Head of caudate nucleus (tissue), 42 donors: Measurements from ENCODE around the gene MEIS2.

ENCODE experiments used
- DNase-seq, 42 donors: peaks; one replicate each; pipeline versions ENCODE4 v3.0.0 to v3.0.0-alpha.2; 2020 to 2021; ENCODE audit warnings: mixed read lengths in 7 of 42
- intact Hi-C: fragments of 100-400 bp; cut with DNase I; formaldehyde crosslinking; loops from one replicate; pipeline ENCODE4 v1.15.0; 2022

MEIS2 gene

GRCh38 chr15:37056177-37057121, 43.9 kb downstream of the MEIS2 start:
- DNase-seq = peak in 21 of 42 donors; percentile 28 to 79 (median 40)
- intact Hi-C loops = no loop called here

DNA sequence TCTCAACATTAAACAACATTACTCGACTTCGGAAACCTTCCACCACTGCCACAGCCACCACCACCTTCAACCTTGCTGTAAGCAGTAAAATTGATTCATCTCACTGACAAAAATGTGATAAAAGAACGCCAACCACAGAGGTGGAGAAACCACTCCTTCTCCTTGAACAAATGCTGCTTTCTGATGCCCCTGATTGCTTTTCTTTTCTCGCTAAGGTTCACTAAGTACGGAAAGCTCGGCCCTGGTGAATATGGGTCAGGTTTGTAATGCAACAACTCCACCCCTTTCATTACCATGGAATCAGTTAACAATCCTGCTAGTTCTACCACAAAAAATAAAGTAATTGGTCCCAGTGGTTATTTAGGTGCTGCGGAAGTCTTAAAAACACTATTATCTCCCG, 44.9 kb downstream of the MEIS2 start:
- intact Hi-C loops = no loop called here
- no peak for DNase-seq

DNA sequence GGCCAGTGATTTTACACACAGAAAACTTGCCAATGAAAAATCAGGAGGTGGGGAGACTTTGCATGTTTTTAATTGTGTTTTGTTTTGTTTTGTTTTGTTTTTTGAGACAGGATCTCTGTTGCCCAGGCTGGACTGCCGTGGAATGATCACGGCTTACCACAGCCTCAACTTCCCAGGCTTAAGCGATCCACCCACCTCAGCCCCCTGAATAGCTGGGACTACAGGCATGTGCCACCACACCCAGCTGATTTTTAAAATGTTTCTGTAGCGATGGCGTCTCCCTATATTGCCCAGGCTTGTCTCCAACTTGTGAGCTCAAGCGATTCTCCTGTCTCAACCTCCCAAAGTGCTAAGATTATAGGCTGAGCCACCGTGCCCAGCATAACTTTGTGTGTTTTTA, 46.0 kb downstream of the MEIS2 start:
- intact Hi-C loops = no loop called here
- DNase-seq = no peak

- no peak for DNase-seq
- intact Hi-C loops = no loop called here
Measured at GRCh38 chr15:37053166-37053565, 47.2 kb downstream of the MEIS2 start.

DNA sequence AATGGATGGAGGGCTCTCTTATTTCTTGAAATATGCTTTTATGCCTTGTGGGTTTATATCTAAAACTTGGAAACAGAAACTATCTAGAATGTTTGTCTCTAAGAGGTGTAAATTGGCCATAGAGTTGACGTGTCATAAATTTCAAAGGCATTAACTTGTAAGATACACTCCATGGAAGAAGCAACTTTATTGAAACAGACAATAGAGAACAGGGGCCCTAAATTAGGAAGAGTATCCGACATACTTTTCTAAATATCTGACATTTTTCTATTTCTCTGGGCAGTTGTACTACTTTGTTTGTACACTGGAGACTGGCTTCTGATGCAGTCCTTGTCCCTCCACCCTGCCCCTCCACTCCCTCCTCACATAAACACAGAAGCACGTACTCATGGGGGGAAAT, 50.0 kb downstream of the MEIS2 start:
- intact Hi-C loops = no loop called here

DNA sequence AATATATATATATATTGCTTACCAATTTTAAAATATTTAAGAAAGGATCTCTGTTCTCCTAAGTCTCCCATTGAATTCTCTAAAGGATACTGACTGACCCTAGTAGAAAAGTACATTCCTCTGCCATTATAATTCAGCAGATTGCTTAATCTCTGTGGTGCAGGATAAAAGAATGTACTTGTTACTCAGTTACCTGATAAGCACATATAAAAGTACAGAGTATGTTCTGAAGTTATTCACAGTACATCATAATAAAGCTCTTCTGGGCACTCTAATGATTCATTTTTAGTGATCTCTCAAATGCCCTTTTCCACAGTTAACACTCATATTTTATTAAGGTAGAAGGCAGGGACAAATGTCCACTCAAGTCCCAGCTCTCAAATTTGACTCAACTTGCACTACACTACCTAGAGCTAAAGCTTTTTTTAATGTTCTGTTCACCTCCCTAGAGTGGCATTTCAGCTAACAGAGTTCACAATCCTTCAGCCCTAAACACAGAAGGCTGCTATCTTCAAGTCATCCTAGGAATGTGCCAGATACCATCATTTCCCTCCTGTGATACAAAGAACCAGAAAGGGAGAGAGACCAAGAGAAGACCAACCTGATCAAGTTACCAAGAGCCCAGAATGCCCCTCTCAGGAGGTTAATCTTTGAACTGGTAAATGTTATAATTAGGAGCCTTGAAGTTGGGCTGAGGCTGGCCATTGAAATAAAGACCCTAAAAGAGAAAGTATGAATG, 53.3 kb downstream of the MEIS2 start:
- intact Hi-C loops = no loop called here
- no peak for DNase-seq

More for the DNA sequence above, 50.0 kb downstream of the MEIS2 start:
- DNase-seq = no peak

DNA sequence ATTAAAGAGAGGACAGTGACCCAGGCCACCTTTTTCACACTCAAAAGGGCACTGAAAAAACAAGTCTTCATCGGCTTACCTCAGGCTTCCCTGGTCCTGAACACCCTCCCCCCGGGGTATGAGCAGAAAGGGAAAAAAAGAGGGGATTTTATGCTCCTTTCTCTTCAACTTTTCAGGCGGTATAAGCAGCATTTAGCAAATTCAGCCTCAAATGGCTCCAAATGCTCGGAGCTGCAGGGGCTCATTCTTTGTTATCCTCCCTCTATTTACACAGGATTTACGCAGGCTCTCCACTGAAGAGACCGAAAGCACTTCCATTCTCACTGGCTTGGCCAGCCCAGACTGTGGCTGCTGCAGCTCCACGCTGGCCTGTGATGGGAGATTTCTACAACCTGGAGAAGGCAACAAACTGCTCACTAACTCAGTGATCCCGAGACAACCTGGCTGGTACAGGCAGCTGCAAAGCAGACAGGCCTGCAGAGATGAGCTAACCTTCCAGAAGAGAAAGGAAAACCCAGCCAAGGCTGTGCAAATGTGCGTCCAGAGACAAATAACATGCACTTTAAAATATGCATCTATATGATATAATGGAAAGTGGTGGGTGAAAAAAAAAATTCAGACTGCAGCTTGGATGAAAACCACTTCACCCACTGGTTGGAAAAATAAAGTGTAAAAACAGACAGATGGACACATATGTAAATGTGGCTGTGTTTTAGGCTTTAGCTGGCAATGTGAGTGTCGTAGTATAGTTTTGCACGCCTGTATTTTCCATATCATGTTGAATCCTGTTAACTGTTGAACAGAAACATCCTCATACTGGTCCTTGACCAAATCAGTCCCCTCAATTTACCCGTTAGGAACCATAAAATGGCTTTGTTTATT, 54.2 kb downstream of the MEIS2 start:
- DNase-seq = peak in 8 of 42 donors; percentile 3 to 61 (median 38)
- intact Hi-C loops = no loop called here

- intact Hi-C loops = no loop called here
- DNase-seq = no peak
Measured at GRCh38 chr15:37044915-37045648, 55.3 kb downstream of the MEIS2 start.

DNA sequence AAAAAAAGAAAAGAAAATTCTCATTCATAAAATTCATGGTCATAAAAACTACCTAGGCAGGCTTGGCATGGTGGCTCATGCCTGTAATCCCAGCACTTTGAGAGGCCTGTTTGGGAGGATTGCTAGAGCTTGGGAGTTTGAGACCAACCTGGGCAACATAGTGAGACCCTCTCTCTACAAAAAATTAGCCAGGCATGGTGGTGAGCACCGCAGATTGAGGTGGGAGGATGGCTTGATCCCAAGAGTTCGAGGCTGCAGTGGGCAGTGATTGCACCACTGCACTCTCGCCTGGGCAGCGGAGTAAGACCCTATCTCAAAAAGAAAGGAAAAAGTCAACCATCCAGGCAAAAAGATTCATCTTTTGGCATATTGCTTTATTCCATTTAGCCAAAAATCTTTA, 58.5 kb downstream of the MEIS2 start:
- no peak for DNase-seq
- intact Hi-C loops = no loop called here

DNA sequence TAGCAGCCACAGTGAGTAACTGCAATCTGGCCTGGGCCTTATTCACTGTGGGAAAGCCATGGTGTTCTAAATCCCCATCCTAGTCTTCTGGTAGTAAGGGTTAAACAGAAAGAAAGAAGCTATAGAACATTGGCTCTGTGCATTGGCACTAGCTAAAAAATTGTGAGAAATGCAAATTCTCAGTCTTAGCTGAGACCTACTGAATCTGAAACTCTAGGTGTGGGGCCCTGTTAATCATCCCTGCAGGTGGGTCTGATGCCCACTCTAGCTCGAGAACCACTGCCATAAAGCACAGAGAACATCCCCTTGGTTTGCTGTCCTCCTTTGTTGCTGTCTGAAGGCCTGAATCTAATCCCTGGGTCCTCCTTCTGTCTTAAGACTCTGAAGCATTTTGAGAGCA, 59.3 kb downstream of the MEIS2 start:
- intact Hi-C loops = no loop called here
- DNase-seq = no peak

DNA sequence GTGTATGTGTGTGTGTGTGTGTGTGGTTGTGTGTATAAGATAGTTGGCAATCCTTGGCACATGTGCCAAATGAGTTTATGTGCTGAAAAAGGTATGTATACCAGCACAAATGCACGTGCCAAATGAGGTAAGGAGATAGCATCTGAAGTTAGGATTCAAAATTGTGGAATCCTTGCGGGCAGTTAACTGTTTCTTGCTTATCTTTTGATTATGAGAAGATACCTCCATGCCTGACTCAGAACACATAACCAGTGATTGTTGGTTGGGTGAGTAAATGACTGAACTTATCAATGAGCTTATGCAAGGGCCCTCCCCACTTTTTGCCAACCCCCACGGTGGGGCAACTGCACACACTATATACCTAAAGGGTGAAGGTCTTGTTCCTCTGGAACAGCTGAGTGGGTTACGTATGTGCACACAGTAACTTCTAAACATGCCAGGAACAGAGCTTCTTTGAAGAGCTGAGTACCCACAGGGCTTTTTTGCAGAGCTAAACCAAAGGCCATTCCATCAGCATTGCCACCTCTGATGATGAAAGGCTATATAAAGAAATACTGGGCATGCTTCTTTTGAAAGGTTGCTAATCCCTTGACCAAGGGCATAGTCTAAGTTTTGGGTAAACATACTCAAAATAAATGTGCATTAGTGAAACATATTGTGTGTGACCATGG, 60.1 kb downstream of the MEIS2 start:
- intact Hi-C loops = no loop called here
- no peak for DNase-seq

DNA sequence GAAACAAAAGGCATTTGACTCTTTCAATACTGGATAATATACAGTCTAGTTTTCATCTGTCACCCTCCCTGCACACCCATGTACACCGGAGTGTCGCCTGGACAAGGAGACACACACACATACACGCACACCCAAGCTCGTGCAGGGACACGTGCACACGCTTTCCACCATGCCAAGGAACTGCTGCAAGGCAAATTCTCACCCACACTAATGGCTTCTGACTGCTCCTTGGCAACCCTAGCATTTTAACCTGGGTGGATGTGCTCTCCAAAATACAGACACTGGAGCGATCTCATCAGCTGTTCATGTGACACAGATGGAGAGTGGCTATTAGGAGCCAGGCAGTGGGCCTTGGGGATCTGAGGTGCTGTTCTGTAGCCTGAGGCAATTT, 61.6 kb downstream of the MEIS2 start:
- DNase-seq = peak in 20 of 42 donors; percentile 27 to 73 (median 48)
- intact Hi-C loops = no loop called here

- intact Hi-C loops = no loop called here
- no peak for DNase-seq
Measured at GRCh38 chr15:37037850-37038715, 62.3 kb downstream of the MEIS2 start.

DNA sequence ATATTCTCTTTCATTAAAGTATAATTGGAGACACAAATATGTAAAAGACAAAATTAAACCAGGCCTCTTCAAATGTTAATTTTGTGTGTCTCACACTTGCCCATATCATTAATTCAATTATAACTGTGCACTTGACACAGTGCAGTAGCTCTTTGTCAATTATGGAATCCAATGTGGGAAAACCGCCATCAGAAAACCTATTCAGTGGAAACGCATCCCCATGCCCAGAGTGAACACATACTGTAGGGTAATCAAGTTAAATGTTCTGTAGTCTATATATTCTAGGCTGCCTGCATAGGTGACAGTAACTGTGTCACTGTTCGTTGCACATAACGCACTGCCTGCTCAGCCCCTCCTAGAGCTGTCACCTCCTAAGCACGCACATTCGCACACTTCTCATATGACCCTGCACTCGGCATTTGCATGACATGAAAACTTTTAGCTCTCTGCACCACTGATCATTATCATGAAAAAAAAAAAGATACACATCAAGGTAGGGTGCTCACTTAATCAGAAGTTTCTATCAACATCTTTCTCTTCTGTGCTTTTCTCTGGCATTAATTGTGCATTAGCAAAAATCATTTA, 63.2 kb downstream of the MEIS2 start:
- intact Hi-C loops = no loop called here
- no peak for DNase-seq

DNA sequence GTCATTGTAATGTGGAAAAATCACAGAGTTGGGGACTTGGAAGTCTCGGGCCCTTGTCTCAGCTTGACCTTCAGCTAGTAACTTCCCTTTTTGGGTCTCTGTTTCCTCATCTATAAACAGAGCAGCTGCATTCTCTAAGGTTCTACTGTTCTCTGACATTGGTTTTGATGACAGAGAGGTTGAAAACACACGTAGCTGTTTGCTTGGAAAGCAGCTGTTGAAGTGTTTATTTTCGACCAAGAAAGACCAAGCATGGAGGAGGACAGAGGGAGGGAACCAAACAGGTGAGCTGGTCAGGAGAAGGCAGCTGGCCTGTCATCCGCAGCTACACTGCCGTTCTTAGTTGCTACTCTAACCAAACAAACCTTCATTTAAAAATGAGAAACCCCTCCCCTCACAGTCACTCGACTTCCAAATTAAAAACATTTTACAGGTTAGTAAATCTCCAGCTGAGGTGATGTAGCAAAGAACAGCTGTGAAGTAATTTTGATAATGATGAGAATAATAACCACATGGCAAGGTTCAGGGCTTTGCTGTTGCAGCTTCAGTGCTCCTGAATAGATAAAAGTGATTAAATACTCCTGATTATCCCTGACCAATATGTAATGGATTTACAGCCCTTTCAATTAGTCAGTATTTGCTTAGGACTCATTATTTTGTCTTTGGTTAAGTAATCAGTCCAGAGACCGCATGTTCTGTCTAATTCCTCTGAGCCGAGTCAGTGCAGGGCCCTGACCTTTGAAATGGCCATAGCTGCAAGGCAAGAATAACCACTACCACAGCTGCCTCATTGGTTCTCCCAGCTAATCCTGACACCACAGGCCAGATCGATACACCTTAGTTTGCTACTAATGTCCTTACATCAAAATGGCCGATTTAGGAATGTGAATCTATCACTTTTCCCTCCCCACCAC, 65.3 kb downstream of the MEIS2 start:
- intact Hi-C loops = no loop called here

GRCh38 chr15:37034392-37034791, 66.0 kb downstream of the MEIS2 start:
- intact Hi-C loops = no loop called here
- DNase-seq = no peak

More for the DNA sequence above, 65.3 kb downstream of the MEIS2 start:
- DNase-seq = no peak
